ENCODE results near the gene OPN1MW3.
"Not testable (repeated sequence)": the region's sequence is repeated elsewhere in the genome, so short reads cannot be mapped to it uniquely, and the experiment has no call there.

Gene OPN1MW3

DNA sequence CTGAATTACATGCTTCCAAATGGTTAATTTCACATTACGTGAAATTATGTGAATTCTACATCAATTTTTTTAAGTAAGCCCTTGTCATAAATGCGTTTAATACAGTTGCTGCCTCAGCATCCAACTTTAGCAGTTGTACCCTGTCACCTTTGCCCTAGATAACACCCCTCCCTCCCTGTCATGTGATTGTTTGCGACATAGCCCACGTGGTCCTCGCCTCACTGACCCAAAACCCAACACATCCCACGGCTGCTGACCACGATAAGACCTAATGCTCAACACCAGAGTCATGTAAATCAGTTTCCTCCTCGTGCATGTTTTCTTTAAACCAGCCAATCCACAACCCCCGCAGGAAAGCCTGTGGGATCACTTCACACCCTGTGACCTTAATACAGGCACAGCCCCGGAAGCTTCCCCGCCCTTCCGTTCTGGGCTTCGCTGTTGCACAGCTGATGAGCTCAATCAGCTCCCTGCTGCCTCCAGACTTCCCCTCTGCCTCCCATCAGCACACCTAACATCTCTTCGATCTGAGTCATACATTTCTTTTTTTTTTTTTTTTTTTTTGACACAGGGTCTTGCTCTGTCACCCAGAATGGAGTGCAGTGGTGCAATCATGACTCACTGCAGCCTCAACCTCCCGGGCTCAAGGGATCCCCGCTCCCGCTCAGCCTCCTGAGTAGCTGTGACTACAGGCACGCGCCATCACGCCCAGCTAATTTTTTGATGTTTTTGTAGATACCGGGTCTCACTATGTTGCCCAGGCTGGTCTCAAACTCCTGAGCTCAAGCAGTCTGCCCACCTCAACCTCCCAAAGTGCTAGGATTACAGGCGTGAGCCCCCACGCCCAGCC is 27.3 kb downstream of the OPN1MW3 start:
- H3K4me3 ChIP-seq (ENCODE audit: low read depth, low read length); in situ Hi-C loops (cut with HindIII; ENCODE audit: low sequenced_read_pairs); DNase-seq (ENCODE audit: low read depth, low spot score): not testable (repeated sequence)

DNA sequence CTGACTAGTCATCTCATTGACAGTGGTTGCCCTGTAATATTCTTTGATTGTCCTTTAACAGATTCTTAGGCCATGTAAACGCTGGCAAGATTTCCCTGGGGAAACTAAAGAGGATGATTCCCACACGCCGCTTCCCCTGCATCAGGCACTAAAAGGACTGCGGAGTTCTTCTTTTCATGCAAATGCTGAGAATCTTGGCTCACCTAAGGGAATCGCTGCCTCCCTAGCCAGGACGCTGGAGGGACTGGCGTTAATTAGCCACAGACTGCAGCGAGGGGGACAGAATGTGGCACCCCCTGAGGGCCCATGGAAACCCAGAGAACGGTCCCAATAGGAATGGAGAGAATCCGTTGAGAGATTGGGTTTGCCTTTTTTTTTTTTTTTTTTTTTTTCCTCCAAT is 29.0 kb downstream of the OPN1MW3 start:
- H3K4me3 ChIP-seq (ENCODE audit: low read depth, low read length); DNase-seq (ENCODE audit: low read depth, low spot score); in situ Hi-C loops (cut with HindIII; ENCODE audit: low sequenced_read_pairs): not testable (repeated sequence)

DNA sequence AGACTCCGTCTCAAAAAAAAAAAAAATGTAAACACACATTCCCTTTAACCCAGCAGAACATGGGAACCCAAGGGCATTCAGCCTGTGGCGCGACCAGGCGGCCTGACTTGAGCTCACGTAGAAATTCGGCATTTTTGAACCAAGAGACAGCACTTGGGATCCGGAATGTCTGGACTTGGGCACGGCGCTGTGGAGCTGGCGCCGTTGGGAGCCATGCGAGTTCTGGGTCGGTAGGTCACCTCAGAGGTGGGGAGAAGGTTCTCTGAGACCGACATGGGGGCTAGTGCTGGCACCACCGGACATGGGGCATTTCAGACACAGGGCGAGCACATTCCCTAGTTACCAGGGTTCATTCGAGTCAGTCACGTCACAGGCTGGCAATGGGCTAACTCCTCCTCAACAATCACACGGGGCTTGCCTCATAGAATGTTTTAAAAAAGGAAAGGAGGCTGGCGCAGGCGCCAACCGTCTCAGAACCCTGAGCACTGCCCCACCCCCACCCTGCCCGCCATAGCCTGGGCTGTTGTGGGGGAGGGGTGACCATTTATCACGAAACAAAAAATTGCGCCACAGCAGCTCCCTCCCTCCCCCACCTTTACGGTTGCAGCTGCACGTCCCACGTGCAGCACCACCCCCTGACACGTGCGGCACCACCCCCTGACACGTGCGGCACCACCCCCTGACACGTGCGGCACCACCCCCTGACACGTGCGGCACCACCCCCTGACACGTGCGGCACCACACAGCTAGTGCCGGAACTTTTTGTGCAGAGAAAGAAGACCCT is 37.6 kb downstream of the OPN1MW3 start, which contains the start of gene TEX28:
Gene TEX28 (minus strand): TSS at position 334 of the 784 bp plus-strand sequence. CDS start 3,007 bp downstream, outside the sequence.
- no peak within 1 kb of the TSS for H3K4me3 ChIP-seq (ENCODE audit: low read depth, low read length)
- in situ Hi-C loops (cut with HindIII; ENCODE audit: low sequenced_read_pairs), result no loop called here
- TF ChIP-seq, protein P1, sequence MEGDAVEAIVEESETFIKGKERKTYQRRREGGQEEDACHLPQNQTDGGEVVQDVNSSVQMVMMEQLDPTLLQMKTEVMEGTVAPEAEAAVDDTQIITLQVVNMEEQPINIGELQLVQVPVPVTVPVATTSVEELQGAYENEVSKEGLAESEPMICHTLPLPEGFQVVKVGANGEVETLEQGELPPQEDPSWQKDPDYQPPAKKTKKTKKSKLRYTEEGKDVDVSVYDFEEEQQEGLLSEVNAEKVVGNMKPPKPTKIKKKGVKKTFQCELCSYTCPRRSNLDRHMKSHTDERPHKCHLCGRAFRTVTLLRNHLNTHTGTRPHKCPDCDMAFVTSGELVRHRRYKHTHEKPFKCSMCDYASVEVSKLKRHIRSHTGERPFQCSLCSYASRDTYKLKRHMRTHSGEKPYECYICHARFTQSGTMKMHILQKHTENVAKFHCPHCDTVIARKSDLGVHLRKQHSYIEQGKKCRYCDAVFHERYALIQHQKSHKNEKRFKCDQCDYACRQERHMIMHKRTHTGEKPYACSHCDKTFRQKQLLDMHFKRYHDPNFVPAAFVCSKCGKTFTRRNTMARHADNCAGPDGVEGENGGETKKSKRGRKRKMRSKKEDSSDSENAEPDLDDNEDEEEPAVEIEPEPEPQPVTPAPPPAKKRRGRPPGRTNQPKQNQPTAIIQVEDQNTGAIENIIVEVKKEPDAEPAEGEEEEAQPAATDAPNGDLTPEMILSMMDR (IDR thresholded peaks at IDR 0.05; ENCODE audit: low read depth, low read length), result no peak
- no peak for DNase-seq (ENCODE audit: low read depth, low spot score)

DNA sequence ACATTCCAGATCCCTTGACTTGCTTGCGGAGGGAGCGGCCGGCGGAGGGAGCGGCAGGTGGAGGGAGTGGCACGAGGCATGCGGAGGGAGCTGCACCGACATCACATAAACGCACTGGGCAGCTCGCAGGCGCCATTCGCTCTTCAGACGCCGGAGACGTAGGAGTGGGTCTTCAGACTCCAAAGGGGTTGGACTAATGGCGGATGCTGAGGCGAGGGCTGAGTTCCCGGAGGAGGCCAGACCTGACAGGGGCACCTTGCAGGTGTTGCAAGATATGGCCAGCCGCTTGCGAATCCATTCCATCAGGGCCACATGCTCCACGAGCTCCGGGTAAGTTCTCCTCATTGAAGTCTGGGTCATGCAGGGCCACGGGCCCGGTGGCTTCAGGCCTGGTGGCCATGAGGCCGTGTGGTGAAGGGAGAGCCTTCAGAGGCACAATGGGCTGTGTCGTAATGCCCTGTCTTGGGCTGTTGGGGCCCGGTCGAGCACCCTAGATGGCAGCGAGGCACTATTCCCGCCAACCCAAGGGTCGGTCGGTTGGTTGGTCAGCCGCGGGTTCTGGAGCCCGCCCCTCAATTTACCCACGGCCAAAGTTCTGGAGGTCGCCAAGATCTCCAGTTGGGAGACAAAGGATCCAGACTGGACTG is 38.4 kb downstream of the OPN1MW3 start, which contains the start of gene TKTL1:
Gene TKTL1 (plus strand): TSS at position 132 of the 647 bp plus-strand sequence. CDS start 65 bp downstream, at position 197.
- TF ChIP-seq, protein P1 (IDR thresholded peaks at IDR 0.05; ENCODE audit: low read depth, low read length), result no peak
- in situ Hi-C loops (cut with HindIII; ENCODE audit: low sequenced_read_pairs), result no loop called here
- no peak for DNase-seq (ENCODE audit: low read depth, low spot score)
- H3K4me3 ChIP-seq (ENCODE audit: low read depth, low read length), result no peak within 1 kb of the TSS

DNA sequence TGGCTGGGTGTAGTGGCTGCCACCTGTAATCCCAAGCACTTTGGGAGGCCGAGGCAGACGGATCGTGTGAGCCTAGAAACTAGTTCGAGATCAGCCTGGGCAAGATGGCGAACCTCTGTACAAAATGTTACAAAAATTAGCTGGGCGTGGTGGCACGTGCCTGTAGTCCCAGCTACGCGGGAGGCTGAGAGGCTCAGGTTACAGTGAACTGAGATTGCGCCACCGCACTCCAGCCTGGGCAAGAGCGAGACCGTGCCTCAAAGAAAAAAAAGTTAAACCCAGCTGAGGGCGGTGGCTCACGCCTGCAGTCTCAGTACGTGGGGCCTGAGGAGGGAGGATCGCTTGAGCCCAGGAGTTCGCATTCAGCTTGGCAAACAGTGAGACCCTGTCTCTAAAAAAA is 39.3 kb downstream of the OPN1MW3 start:
- TF ChIP-seq, protein P1 (IDR thresholded peaks at IDR 0.05; ENCODE audit: low read depth, low read length), result no peak
- in situ Hi-C loops (cut with HindIII; ENCODE audit: low sequenced_read_pairs), result no loop called here
- no peak for DNase-seq (ENCODE audit: low read depth, low spot score)
- H3K4me3 ChIP-seq (ENCODE audit: low read depth, low read length), result no peak overlapping the region

DNA sequence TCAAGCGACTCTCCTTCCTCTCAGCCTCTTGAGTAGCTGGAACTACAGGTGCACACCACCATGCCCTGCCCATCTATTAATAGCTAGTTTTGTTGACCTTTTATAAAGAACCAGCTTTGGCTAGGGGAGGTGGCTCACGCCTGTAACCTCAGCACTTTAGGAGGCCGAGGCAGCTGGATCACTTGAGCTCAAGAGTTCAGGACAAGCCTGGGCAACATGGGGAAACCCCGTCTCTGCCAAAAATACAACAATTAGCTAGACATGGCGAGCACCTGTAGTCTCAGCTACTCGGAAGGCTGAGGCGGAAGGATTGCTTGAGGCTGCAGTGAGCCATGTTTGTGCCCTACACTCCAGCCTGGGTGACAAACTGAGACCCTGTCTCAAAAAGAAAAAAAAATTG is 40.9 kb downstream of the OPN1MW3 start:
- DNase-seq (ENCODE audit: low read depth, low spot score), result no peak
- TF ChIP-seq, protein P1 (IDR thresholded peaks at IDR 0.05; ENCODE audit: low read depth, low read length), result no peak
- in situ Hi-C loops (cut with HindIII; ENCODE audit: low sequenced_read_pairs), result no loop called here
- H3K4me3 ChIP-seq (ENCODE audit: low read depth, low read length), result no peak overlapping the region

DNA sequence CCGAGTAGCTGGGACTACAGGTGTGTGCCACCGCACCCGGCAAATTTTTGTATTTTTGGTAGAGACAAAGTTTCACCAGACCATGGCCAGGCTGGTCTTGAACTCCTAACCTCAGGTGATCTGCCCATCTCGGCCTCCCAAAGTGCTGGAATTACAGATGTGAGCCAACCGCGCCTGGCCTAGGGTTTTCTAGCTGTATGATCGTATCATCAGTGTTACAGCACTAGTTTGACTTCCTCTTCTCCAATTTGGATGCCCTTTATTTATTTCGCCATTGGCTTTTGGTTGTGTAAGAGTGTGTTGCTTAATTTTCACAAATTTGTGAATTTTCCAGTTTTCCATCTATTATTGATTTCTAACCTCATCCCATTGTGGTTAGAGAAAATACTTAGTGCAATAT is 43.4 kb downstream of the OPN1MW3 start:
- H3K4me3 ChIP-seq (ENCODE audit: low read depth, low read length), result no peak overlapping the region
- DNase-seq (ENCODE audit: low read depth, low spot score), result no peak
- TF ChIP-seq, protein P1 (IDR thresholded peaks at IDR 0.05; ENCODE audit: low read depth, low read length), result no peak
- in situ Hi-C loops (cut with HindIII; ENCODE audit: low sequenced_read_pairs), result no loop called here

DNA sequence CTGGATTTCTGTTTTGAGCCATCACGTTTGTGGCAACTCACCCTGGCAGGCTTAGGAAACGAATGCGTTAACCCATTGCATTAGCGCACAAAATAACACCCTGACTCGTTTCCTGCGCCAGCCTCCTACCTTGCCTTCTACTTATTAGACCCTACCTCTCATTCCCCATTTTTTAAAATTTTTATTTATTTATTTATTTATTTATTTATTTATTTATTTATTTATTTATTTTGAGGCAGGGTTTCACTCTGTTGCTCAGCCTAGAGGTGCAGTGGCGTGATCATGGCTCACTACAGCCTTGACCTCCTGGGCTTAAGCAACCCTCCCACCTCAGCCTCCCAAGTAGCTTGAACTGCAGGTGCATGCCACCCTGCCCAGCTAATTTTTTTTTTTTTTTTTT is 45.6 kb downstream of the OPN1MW3 start:
- H3K4me3 ChIP-seq (ENCODE audit: low read depth, low read length); in situ Hi-C loops (cut with HindIII; ENCODE audit: low sequenced_read_pairs); DNase-seq (ENCODE audit: low read depth, low spot score): not testable (repeated sequence)
